GM12892 (cell line): Measurements from ENCODE around the gene FRMPD4.
A peak's percentile ranks its signal among the peaks of the same experiment; 100 is the strongest.

Experiments
- DNase-seq: peaks from one replicate; pipeline ENCODE4 v3.0.0; 2011; ENCODE audit not compliant: insufficient read length
- FAIRE-seq: peaks from 2 replicates; lab custom pipeline; 2011; peaks lifted over from hg19 to GRCh38; lab: Jason Lieb, UNC
- POLR2A ChIP-seq: IDR thresholded peaks from 2 replicates; pipeline ENCODE4 v1.6.1; 2011; ENCODE audit warnings: low read depth, low read length, control low read depth
- POLR2AphosphoS5 ChIP-seq: IDR thresholded peaks from 2 replicates; pipeline ENCODE4 v1.6.1; 2011; ENCODE audit warnings: low read depth, low read length, control low read depth
- TAF1 ChIP-seq: IDR thresholded peaks from 2 replicates; pipeline ENCODE4 v1.6.1; 2011; ENCODE audit warnings: low read depth, mild to moderate bottlenecking, control low read depth, low read length, borderline replicate concordance

Gene FRMPD4

GRCh38 chrX:12308420-12308819 lies 170.1 kb downstream of the FRMPD4 start:
- no peak for FAIRE-seq
- no peak for DNase-seq
- TF ChIP-seq POLR2A (no peak), TAF1 (no peak), POLR2AphosphoS5 (no peak)

GRCh38 chrX:12309040-12309743 lies 170.9 kb downstream of the FRMPD4 start:
- TF ChIP-seq POLR2A (no peak), POLR2AphosphoS5 (no peak), TAF1 (no peak)
- DNase-seq: no peak
- FAIRE-seq: no peak

GRCh38 chrX:12309744-12310076 lies 171.4 kb downstream of the FRMPD4 start:
- FAIRE-seq: no peak
- no peak for TF ChIP-seq POLR2AphosphoS5
- no peak for TF ChIP-seq TAF1
- no peak for TF ChIP-seq POLR2A
- DNase-seq: no peak

- no peak for TF ChIP-seq POLR2AphosphoS5
- TF ChIP-seq TAF1: no peak
- TF ChIP-seq POLR2A: no peak
- FAIRE-seq: no peak
These were observed 176.4 kb downstream of the FRMPD4 start for GRCh38 chrX:12314651-12315050.

GRCh38 chrX:12315526-12315925 lies 177.3 kb downstream of the FRMPD4 start:
- no peak for DNase-seq
- TF ChIP-seq POLR2AphosphoS5: no peak
- TF ChIP-seq POLR2A: no peak
- no peak for TF ChIP-seq TAF1
- FAIRE-seq: no peak

More at GRCh38 chrX:12314651-12315050, 176.4 kb downstream of the FRMPD4 start:
- no peak for DNase-seq

GRCh38 chrX:12319003-12319519 lies 180.8 kb downstream of the FRMPD4 start:
- DNase-seq (no peak), FAIRE-seq (no peak)
- no peak for TF ChIP-seq POLR2A
- no peak for TF ChIP-seq POLR2AphosphoS5
- no peak for TF ChIP-seq TAF1

- no peak for TF ChIP-seq POLR2AphosphoS5
- no peak for TF ChIP-seq POLR2A
- no peak for TF ChIP-seq TAF1
- FAIRE-seq (no peak), DNase-seq (no peak)
These were observed 181.7 kb downstream of the FRMPD4 start for GRCh38 chrX:12319992-12320391.

- DNase-seq: no peak
- TF ChIP-seq POLR2A (no peak), TAF1 (no peak), POLR2AphosphoS5 (no peak)
- no peak for FAIRE-seq
These were observed 183.8 kb downstream of the FRMPD4 start for GRCh38 chrX:12322031-12322430.

GRCh38 chrX:12325171-12325570 lies 186.9 kb downstream of the FRMPD4 start:
- peak; percentile 57 for FAIRE-seq
- DNase-seq: no peak
- no peak for TF ChIP-seq POLR2A
- no peak for TF ChIP-seq TAF1
- TF ChIP-seq POLR2AphosphoS5: no peak

- DNase-seq: no peak
These were observed 189.6 kb downstream of the FRMPD4 start for GRCh38 chrX:12327836-12328235.

GRCh38 chrX:12329476-12329875 lies 191.2 kb downstream of the FRMPD4 start:
- no peak for FAIRE-seq
- TF ChIP-seq POLR2AphosphoS5 (no peak), POLR2A (no peak), TAF1 (no peak)
- DNase-seq: no peak

More at GRCh38 chrX:12327836-12328235, 189.6 kb downstream of the FRMPD4 start:
- no peak for TF ChIP-seq POLR2AphosphoS5
- TF ChIP-seq TAF1: no peak
- no peak for TF ChIP-seq POLR2A
- FAIRE-seq: no peak

- FAIRE-seq (no peak), DNase-seq (no peak)
- no peak for TF ChIP-seq POLR2AphosphoS5
- no peak for TF ChIP-seq TAF1
- no peak for TF ChIP-seq POLR2A
These were observed 192.6 kb downstream of the FRMPD4 start for GRCh38 chrX:12330841-12331240.
